Right atrium auricular region (tissue), 2 donors: ENCODE data around the gene COL4A2. TPM values are rescaled to one million over a fixed set of nuclear protein-coding genes. Genes with fewer than 3 reads are reported as not detected.

Experiments used
- DNase-seq: peaks from one replicate; pipeline ENCODE4 v3.0.0-alpha.2; 2019; ENCODE audit warnings: low spot score
- H3K27ac ChIP-seq, 2 donors: fragments of 200-600 bp; sonication (generic); 1 replicate in 1 of 2; 2 replicates in 1 of 2; pipeline ENCODE4 v1.5.1; 2016 to 2019
- H3K27me3 ChIP-seq, 2 donors: fragments of 200-600 bp; sonication (generic); one replicate each; pipeline versions ENCODE4 v1.5.1 to v1.6.0; 2017 to 2019
- H3K36me3 ChIP-seq: fragments of 200-600 bp; sonication (generic); one replicate; pipeline ENCODE4 v1.5.1; 2016
- H3K4me1 ChIP-seq, 2 donors: fragments of 200-600 bp; sonication (generic); one replicate each; pipeline versions ENCODE4 v1.5.1 to v1.6.0; 2017 to 2019
- H3K4me3 ChIP-seq, 2 donors: fragments of 200-600 bp; sonication (generic); 1 replicate in 1 of 2; 2 replicates in 1 of 2; pipeline ENCODE4 v1.5.1; 2017 to 2019; ENCODE audit warnings: mild to moderate bottlenecking in 1 of 2, moderate library complexity in 1 of 2
- H3K9me3 ChIP-seq, 2 donors: fragments of 200-600 bp; sonication (generic); one replicate each; pipeline ENCODE4 v1.5.1; 2019
- CTCF ChIP-seq, 2 donors: fragments of 200-600 bp; sonication (generic); IDR thresholded peaks; one replicate each; pipeline ENCODE4 v1.5.1; 2019; ENCODE audit warnings: antibody characterized with exemption in 2 of 2
- total RNA-seq, 2 donors: library from RNA; depleted of rRNA; stranded (reverse); fragments of >200 nt; gene quantifications; one replicate each; pipeline ENCODE4 v1.1.0, GENCODE V29; 2016

The COL4A2 gene
- total RNA-seq, 2 donors from 2014 or later: 141 to 153 TPM

- no peaks in the 10 kb centered on the region for H3K4me1 ChIP-seq
- no peak overlapping the region for H3K4me3 ChIP-seq
- peaks cover 78% of the 10 kb centered on the region for H3K36me3 ChIP-seq
- no peak for TF ChIP-seq CTCF (IDR thresholded peaks at IDR 0.05)
- no peaks in the 10 kb centered on the region for H3K27me3 ChIP-seq
- DNase-seq: no peak
- no peaks in the 10 kb centered on the region for H3K9me3 ChIP-seq
- H3K27ac ChIP-seq: no peak overlapping the region
Observed at GRCh38 chr13:110458594-110459365, 151.7 kb downstream of the COL4A2 start.

GRCh38 chr13:110462091-110462490 is 155.0 kb downstream of the COL4A2 start:
- no peak for DNase-seq
- H3K27me3 ChIP-seq: no peaks in the 10 kb centered on the region
- peaks cover 94% of the 10 kb centered on the region for H3K36me3 ChIP-seq
- H3K4me1 ChIP-seq: no peaks in the 10 kb centered on the region
- no peak for TF ChIP-seq CTCF (IDR thresholded peaks at IDR 0.05)
- no peak overlapping the region for H3K27ac ChIP-seq
- H3K9me3 ChIP-seq: no peaks in the 10 kb centered on the region
- no peak overlapping the region for H3K4me3 ChIP-seq

- DNase-seq: no peak
- TF ChIP-seq CTCF (IDR thresholded peaks at IDR 0.05): no peak
- peaks cover 94% of the 10 kb centered on the region for H3K36me3 ChIP-seq
- no peak overlapping the region for H3K4me3 ChIP-seq
- H3K27me3 ChIP-seq: no peaks in the 10 kb centered on the region
- H3K9me3 ChIP-seq: no peaks in the 10 kb centered on the region
- no peak overlapping the region for H3K27ac ChIP-seq
- no peaks in the 10 kb centered on the region for H3K4me1 ChIP-seq
Observed at GRCh38 chr13:110463156-110463555, 156.1 kb downstream of the COL4A2 start.

GRCh38 chr13:110463871-110464510 is 156.9 kb downstream of the COL4A2 start:
- Histone ChIP-seq H3K4me3 (no peak overlapping the region), H3K27me3 (no peaks in the 10 kb centered on the region), H3K9me3 (no peaks in the 10 kb centered on the region), H3K4me1 (no peaks in the 10 kb centered on the region), H3K27ac (no peak overlapping the region), H3K36me3 (peaks cover 94% of the 10 kb centered on the region)
- no peak for DNase-seq
- no peak for TF ChIP-seq CTCF (IDR thresholded peaks at IDR 0.05)

GRCh38 chr13:110464556-110465333 is 157.7 kb downstream of the COL4A2 start:
- H3K4me1 ChIP-seq: no peaks in the 10 kb centered on the region
- H3K36me3 ChIP-seq: peaks cover 94% of the 10 kb centered on the region
- no peak for DNase-seq
- no peaks in the 10 kb centered on the region for H3K27me3 ChIP-seq
- no peak overlapping the region for H3K4me3 ChIP-seq
- no peak overlapping the region for H3K27ac ChIP-seq
- H3K9me3 ChIP-seq: no peaks in the 10 kb centered on the region
- TF ChIP-seq CTCF (IDR thresholded peaks at IDR 0.05): no peak
